ENCODE measurements around the gene SIRPB2. TPM values are rescaled to one million over a fixed set of nuclear protein-coding genes. Genes with fewer than 3 reads are reported as not detected.

SIRPB2 gene
- total and polyA plus RNA-seq, 4 donors = 0.99 to 4.4 (median 2.2) TPM

DNA sequence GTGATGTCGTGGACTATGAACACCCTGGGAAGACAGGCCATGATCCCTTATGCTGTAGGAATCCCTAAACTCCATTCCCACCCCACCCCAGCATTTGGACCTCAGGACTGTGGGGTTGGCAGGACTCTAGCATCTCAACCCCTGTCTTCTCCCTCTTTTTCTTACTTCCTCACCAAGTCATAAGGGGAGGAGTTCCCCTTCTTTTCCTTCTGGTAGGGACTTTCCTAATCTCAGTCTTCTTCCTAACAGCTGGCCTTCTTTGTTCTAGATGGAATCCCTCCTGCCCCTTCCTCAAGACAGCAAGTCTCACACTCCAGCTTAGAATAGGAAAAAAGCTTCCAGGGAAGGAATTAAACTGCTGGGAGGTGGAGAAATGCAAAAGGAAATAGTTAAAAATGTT, 2.3 kb upstream of the SIRPB2 start:
- WGBS = 64% methylated on average over 1 of the region's 1 CpG
- no peaks in the 10 kb centered on the region for H3K27me3 ChIP-seq (ENCODE audit: control insufficient read depth in 4 of 4, insufficient read depth in 4 of 4, low read length in 3 of 4)
- no peak overlapping the region for H3K27ac ChIP-seq (ENCODE audit: low read depth in 1 of 2, low read length in 2 of 2)

DNA sequence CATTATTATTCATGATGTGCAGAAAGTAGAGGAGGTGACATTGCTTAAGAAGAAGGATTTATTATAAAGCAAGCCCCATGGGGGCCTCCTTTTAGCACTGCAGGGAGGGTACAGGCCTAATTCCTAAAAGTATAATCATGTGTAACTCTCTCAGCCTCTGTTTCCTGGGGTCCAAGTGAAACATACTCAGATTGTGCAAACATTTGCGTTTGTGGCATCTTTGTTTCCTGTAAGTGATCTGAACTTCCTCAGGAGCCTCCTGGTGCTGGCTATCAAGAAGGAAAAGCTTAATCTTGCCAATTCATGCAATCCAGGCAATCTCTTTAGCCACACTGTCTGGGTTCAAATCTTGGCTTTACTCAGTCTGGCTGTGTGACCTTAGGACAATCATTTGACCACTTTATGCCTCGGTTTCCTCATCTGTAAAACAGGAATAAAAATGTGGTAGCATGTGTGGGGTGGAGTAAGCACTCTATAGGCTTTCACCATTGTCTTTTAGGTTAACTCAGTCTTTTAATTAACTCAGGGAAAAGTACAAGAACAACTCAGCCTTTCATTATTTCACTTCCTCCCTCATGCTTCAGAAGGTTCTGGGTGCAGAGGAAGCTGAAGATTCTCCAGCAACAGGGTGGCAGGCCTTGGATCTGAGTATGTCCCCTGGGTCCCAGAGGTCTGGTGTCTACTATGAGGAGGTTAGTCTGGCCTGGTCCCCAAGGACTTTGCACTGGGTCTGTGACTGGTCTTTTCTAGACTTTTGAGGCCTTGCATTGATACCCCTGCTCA, 831 bp upstream of the SIRPB2 start:
- Histone ChIP-seq H3K4me1 (ENCODE audit: control insufficient read depth in 4 of 4, insufficient read depth in 4 of 4, low read length in 3 of 4) (no peaks in the 10 kb centered on the region), H3K27me3 (ENCODE audit: control insufficient read depth in 4 of 4, insufficient read depth in 4 of 4, low read length in 3 of 4) (no peaks in the 10 kb centered on the region), H3K36me3 (ENCODE audit: control insufficient read depth in 4 of 4, insufficient read depth in 3 of 4, low read depth in 1 of 4, low read length in 3 of 4) (no peaks in the 10 kb centered on the region), H3K27ac (ENCODE audit: low read depth in 1 of 2, low read length in 2 of 2) (peak overlapping the region in 1 of 2 donors; percentile 45), H3K9ac (ENCODE audit: low read depth in 1 of 2, low read length in 2 of 2) (no peak overlapping the region), H3K4me3 (ENCODE audit: low read depth in 1 of 3, low read length in 3 of 3) (no peak overlapping the region), H3K9me3 (ENCODE audit: control insufficient read depth in 4 of 4, low read length in 3 of 4) (no peaks in the 10 kb centered on the region)
- 58% methylated on average over 2 of the region's 2 CpGs for WGBS
- DNase-seq (ENCODE audit: low spot score) = no peak
- no peak for TF ChIP-seq EGR1 (IDR thresholded peaks at IDR 0.05; ENCODE audit: low read depth in 2 of 2)
- TF ChIP-seq, protein P1, sequence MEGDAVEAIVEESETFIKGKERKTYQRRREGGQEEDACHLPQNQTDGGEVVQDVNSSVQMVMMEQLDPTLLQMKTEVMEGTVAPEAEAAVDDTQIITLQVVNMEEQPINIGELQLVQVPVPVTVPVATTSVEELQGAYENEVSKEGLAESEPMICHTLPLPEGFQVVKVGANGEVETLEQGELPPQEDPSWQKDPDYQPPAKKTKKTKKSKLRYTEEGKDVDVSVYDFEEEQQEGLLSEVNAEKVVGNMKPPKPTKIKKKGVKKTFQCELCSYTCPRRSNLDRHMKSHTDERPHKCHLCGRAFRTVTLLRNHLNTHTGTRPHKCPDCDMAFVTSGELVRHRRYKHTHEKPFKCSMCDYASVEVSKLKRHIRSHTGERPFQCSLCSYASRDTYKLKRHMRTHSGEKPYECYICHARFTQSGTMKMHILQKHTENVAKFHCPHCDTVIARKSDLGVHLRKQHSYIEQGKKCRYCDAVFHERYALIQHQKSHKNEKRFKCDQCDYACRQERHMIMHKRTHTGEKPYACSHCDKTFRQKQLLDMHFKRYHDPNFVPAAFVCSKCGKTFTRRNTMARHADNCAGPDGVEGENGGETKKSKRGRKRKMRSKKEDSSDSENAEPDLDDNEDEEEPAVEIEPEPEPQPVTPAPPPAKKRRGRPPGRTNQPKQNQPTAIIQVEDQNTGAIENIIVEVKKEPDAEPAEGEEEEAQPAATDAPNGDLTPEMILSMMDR (IDR thresholded peaks at IDR 0.05; ENCODE audit: low read depth, low read length, missing input control) = no peak
- no peak for TF ChIP-seq RAD21 (IDR thresholded peaks at IDR 0.05)
- TF ChIP-seq, protein P2, sequence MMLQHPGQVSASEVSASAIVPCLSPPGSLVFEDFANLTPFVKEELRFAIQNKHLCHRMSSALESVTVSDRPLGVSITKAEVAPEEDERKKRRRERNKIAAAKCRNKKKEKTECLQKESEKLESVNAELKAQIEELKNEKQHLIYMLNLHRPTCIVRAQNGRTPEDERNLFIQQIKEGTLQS (IDR thresholded peaks at IDR 0.05) = no peak
- no peak for TF ChIP-seq YY1 (IDR thresholded peaks at IDR 0.05)
- TF ChIP-seq SP1 (IDR thresholded peaks at IDR 0.05) = no peak
- TF ChIP-seq, protein P3, sequence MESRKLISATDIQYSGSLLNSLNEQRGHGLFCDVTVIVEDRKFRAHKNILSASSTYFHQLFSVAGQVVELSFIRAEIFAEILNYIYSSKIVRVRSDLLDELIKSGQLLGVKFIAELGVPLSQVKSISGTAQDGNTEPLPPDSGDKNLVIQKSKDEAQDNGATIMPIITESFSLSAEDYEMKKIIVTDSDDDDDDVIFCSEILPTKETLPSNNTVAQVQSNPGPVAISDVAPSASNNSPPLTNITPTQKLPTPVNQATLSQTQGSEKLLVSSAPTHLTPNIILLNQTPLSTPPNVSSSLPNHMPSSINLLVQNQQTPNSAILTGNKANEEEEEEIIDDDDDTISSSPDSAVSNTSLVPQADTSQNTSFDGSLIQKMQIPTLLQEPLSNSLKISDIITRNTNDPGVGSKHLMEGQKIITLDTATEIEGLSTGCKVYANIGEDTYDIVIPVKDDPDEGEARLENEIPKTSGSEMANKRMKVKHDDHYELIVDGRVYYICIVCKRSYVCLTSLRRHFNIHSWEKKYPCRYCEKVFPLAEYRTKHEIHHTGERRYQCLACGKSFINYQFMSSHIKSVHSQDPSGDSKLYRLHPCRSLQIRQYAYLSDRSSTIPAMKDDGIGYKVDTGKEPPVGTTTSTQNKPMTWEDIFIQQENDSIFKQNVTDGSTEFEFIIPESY (IDR thresholded peaks at IDR 0.05) = no peak
- no peak for TF ChIP-seq HNF4A (conservative IDR thresholded peaks at IDR 0.05)
- TF ChIP-seq FOXA1 (IDR thresholded peaks at IDR 0.05) = no peak
- no peak for TF ChIP-seq NR2F2 (IDR thresholded peaks at IDR 0.05)
- no peak for TF ChIP-seq FOXA2 (IDR thresholded peaks at IDR 0.05)
- TF ChIP-seq, protein P4, sequence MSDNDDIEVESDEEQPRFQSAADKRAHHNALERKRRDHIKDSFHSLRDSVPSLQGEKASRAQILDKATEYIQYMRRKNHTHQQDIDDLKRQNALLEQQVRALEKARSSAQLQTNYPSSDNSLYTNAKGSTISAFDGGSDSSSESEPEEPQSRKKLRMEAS (IDR thresholded peaks at IDR 0.05) = no peak
- TF ChIP-seq JUND (IDR thresholded peaks at IDR 0.05) = no peak
- no peak for TF ChIP-seq HNF4G (IDR thresholded peaks at IDR 0.05)
- TF ChIP-seq TAF1 (conservative IDR thresholded peaks at IDR 0.05) = no peak
- no peak for TF ChIP-seq GABPA (IDR thresholded peaks at IDR 0.05 in 1 of 2, conservative IDR thresholded peaks at IDR 0.05 in 1 of 2)
- TF ChIP-seq, protein P5, sequence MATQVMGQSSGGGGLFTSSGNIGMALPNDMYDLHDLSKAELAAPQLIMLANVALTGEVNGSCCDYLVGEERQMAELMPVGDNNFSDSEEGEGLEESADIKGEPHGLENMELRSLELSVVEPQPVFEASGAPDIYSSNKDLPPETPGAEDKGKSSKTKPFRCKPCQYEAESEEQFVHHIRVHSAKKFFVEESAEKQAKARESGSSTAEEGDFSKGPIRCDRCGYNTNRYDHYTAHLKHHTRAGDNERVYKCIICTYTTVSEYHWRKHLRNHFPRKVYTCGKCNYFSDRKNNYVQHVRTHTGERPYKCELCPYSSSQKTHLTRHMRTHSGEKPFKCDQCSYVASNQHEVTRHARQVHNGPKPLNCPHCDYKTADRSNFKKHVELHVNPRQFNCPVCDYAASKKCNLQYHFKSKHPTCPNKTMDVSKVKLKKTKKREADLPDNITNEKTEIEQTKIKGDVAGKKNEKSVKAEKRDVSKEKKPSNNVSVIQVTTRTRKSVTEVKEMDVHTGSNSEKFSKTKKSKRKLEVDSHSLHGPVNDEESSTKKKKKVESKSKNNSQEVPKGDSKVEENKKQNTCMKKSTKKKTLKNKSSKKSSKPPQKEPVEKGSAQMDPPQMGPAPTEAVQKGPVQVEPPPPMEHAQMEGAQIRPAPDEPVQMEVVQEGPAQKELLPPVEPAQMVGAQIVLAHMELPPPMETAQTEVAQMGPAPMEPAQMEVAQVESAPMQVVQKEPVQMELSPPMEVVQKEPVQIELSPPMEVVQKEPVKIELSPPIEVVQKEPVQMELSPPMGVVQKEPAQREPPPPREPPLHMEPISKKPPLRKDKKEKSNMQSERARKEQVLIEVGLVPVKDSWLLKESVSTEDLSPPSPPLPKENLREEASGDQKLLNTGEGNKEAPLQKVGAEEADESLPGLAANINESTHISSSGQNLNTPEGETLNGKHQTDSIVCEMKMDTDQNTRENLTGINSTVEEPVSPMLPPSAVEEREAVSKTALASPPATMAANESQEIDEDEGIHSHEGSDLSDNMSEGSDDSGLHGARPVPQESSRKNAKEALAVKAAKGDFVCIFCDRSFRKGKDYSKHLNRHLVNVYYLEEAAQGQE (IDR thresholded peaks at IDR 0.05) = no peak
- no peak for TF ChIP-seq RXRA (IDR thresholded peaks at IDR 0.05)

More for the DNA sequence above, 2.3 kb upstream of the SIRPB2 start:
- DNase-seq (ENCODE audit: low spot score) = no peak
- Histone ChIP-seq H3K9ac (ENCODE audit: low read depth in 1 of 2, low read length in 2 of 2) (no peak overlapping the region), H3K36me3 (ENCODE audit: control insufficient read depth in 4 of 4, insufficient read depth in 3 of 4, low read depth in 1 of 4, low read length in 3 of 4) (no peaks in the 10 kb centered on the region), H3K4me3 (ENCODE audit: low read depth in 1 of 3, low read length in 3 of 3) (no peak overlapping the region), H3K4me1 (ENCODE audit: control insufficient read depth in 4 of 4, insufficient read depth in 4 of 4, low read length in 3 of 4) (no peaks in the 10 kb centered on the region), H3K9me3 (ENCODE audit: control insufficient read depth in 4 of 4, low read length in 3 of 4) (no peaks in the 10 kb centered on the region)
- TF ChIP-seq FOXA2 (IDR thresholded peaks at IDR 0.05) = no peak
- TF ChIP-seq, protein P5 (IDR thresholded peaks at IDR 0.05) = no peak
